NB4 (cell line): ENCODE data around the gene TRIM54.

Source experiments
- CTCF ChIP-seq: IDR thresholded peaks from one replicate; pipeline ENCODE4 v1.5.1; 2012; ENCODE audit warnings: low read depth, low read length
- POLR2A ChIP-seq: IDR thresholded peaks from 2 replicates; pipeline ENCODE4 v1.6.1; 2011; ENCODE audit warnings: mild to moderate bottlenecking; ENCODE audit not compliant: insufficient read length; ENCODE audit errors: extremely low read depth

GRCh38 chr2:27354597-27354927, 72.3 kb downstream of the TRIM54 start:
- TF ChIP-seq POLR2A = no peak
- no peak for TF ChIP-seq CTCF
